HepG2 (cell line): Measurements from ENCODE around the gene FGF21. TPM values are rescaled to one million over a fixed set of nuclear protein-coding genes. Genes with fewer than 3 reads are reported as not detected.
A peak's percentile ranks its signal among the peaks of the same experiment; 100 is the strongest.

ENCODE experiments used
- ATAC-seq: fragments of 200-7000 bp; cut with Tn5 transposase; 3 replicates; pipeline ENCODE4 v1.9.1; 2020; ENCODE audit warnings: mild to moderate bottlenecking, moderate library complexity
- BruUV-seq: library from RNA; stranded (reverse); fragments of 400-500 nt; replicated peaks from 2 replicates; lab custom pipeline; 2021; lab: Mats Ljungman, UMichigan
- CTCF ChIA-PET: fragments of 300-600 bp; formaldehyde crosslinking; extraction: SDS; loops from one replicate; lab custom pipeline; 2021; ENCODE audit warnings: low total read pairs, inconsistent platforms, low intra/inter-chr PET ratio; lab: Yijun Ruan, JAX
- POLR2A ChIA-PET: fragments of 350-600 bp; sonication (Branson Sonifier 250); formaldehyde crosslinking; loops from one replicate; lab custom pipeline; 2020; ENCODE audit warnings: antibody characterized with exemption, inconsistent platforms; lab: Yijun Ruan, JAX
- DNase-seq: peaks from one replicate; pipeline ENCODE4 v3.0.0-alpha.2; 2015; ENCODE audit warnings: low spot score
- FAIRE-seq: peaks from 3 replicates; lab custom pipeline; 2011; peaks lifted over from hg19 to GRCh38; lab: Jason Lieb, UNC
- H2AFZ ChIP-seq: one replicate; pipeline ENCODE4 v1.6.1; 2011; ENCODE audit warnings: low read length, inconsistent platforms
- H3K27ac ChIP-seq: fragments of 300-600 bp; 3 replicates; pipeline ENCODE4 v1.8.0; 2011; ENCODE audit warnings: mixed run types, mild to moderate bottlenecking, mixed read lengths, low read length, inconsistent platforms; ENCODE audit not compliant: insufficient read depth; ENCODE audit errors: extremely low read length
- H3K27me3 ChIP-seq, 2 experiments: fragments of 200-600 bp in 1 of 2; 2 replicates in 1 of 2; 3 replicates in 1 of 2; pipeline versions ENCODE4 v1.6.0 to v1.8.0; 2011; ENCODE audit warnings: low read length in 2 of 2, mild to moderate bottlenecking in 2 of 2, moderate library complexity in 2 of 2, inconsistent platforms in 1 of 2; ENCODE audit not compliant: insufficient read depth in 2 of 2, control insufficient read depth in 1 of 2
- H3K36me3 ChIP-seq, 2 experiments: fragments of 200-600 bp in 1 of 2; replicated peaks in 1 of 2; 2 replicates in 1 of 2; 3 replicates in 1 of 2; pipeline versions ENCODE4 v1.5.1 to v1.8.0; 2011; ENCODE audit warnings: low read length in 2 of 2, inconsistent platforms in 1 of 2; ENCODE audit not compliant: insufficient read depth in 2 of 2, control insufficient read depth in 1 of 2
- H3K4me1 ChIP-seq: 2 replicates; pipeline ENCODE4 v1.5.1; 2012; ENCODE audit warnings: low read length, inconsistent platforms; ENCODE audit not compliant: insufficient read depth
- H3K4me2 ChIP-seq: 2 replicates; pipeline ENCODE4 v1.6.0; 2011; ENCODE audit warnings: low read depth, low read length, inconsistent platforms
- H3K4me3 ChIP-seq, 3 experiments: fragments of 200-600 bp in 1 of 3; sonication (generic), shearing (Covaris generic) in 1 of 3; replicated peaks in 1 of 3; 2 replicates each; pipeline ENCODE4 v1.5.1; 2011 to 2016; ENCODE audit warnings: low read length in 3 of 3, inconsistent platforms in 2 of 3, low read depth in 2 of 3, mild to moderate bottlenecking in 2 of 3, control low read depth in 1 of 3, mixed read lengths in 1 of 3; ENCODE audit not compliant: insufficient read depth in 1 of 3
- H3K79me2 ChIP-seq: one replicate; pipeline ENCODE4 v1.6.1; 2011; ENCODE audit warnings: low read length, inconsistent platforms; ENCODE audit not compliant: insufficient read depth
- H3K9ac ChIP-seq: 2 replicates; pipeline ENCODE4 v1.6.0; 2011; ENCODE audit warnings: mild to moderate bottlenecking, low read depth, low read length, inconsistent platforms; ENCODE audit not compliant: insufficient read depth
- H3K9me3 ChIP-seq: 2 replicates; pipeline ENCODE4 v1.5.1; 2012; ENCODE audit warnings: mild to moderate bottlenecking, low read length
- H4K20me1 ChIP-seq: 2 replicates; pipeline ENCODE4 v1.6.0; 2011; ENCODE audit warnings: inconsistent platforms, mild to moderate bottlenecking, low read length, moderate library complexity; ENCODE audit not compliant: insufficient read depth
- BCLAF1 ChIP-seq: fragments of 450-650 bp; IDR thresholded peaks from 2 replicates; pipeline ENCODE4 v1.6.1; 2017; ENCODE audit warnings: mild to moderate bottlenecking
- CCAR2 ChIP-seq: fragments of 200-400 bp; formaldehyde crosslinking; optimal IDR thresholded peaks from 2 replicates; pipeline ENCODE3; 2018; ENCODE audit warnings: low read depth, mild to moderate bottlenecking, low read length, moderate library complexity
- ELF1 ChIP-seq: sonication (generic); formaldehyde crosslinking; IDR thresholded peaks from 2 replicates; pipeline ENCODE4 v1.4.0; 2020; ENCODE audit warnings: missing genetic modification reagents
- EP300 ChIP-seq, 3 experiments: sonication (generic) in 1 of 3; formaldehyde crosslinking in 1 of 3; IDR thresholded peaks; 2 replicates each; pipeline versions ENCODE4 v1.5.1 to v1.6.1; 2011 to 2020; ENCODE audit warnings: low read depth in 2 of 3, low read length in 2 of 3, borderline replicate concordance in 1 of 3, improper control_type of control experiment in 1 of 3, mild to moderate bottlenecking in 1 of 3, missing genetic modification reagents in 1 of 3, moderate library complexity in 1 of 3
- HOXA3 ChIP-seq: sonication (generic); formaldehyde crosslinking; IDR thresholded peaks from 2 replicates; pipeline ENCODE4 v1.5.0; 2020; ENCODE audit warnings: missing genetic modification reagents
- ISL2 ChIP-seq: sonication (generic); formaldehyde crosslinking; IDR thresholded peaks from 2 replicates; pipeline ENCODE4 v1.5.0; 2020; ENCODE audit warnings: missing genetic modification reagents
- KAT8 ChIP-seq: IDR thresholded peaks from 2 replicates; pipeline ENCODE4 v1.6.1; 2016; ENCODE audit warnings: missing genetic modification reagents, missing compliant biosample characterization
- PLSCR1 ChIP-seq: sonication (generic); formaldehyde crosslinking; IDR thresholded peaks from 2 replicates; pipeline ENCODE4 v1.5.0; 2020; ENCODE audit warnings: missing genetic modification reagents, mild to moderate bottlenecking, borderline replicate concordance
- SNAPC5 ChIP-seq: sonication (generic); formaldehyde crosslinking; IDR thresholded peaks from 2 replicates; pipeline ENCODE4 v1.8.1; 2023; ENCODE audit warnings: mild to moderate bottlenecking, missing genetic modification reagents, borderline replicate concordance
- SP5 ChIP-seq: IDR thresholded peaks from 2 replicates; pipeline ENCODE4 v1.6.1; 2016; ENCODE audit warnings: low read depth, borderline replicate concordance
- THYN1 ChIP-seq: sonication (generic); formaldehyde crosslinking; IDR thresholded peaks from 2 replicates; pipeline ENCODE4 v1.8.1; 2023; ENCODE audit warnings: low read depth, mild to moderate bottlenecking, moderate library complexity, missing genetic modification reagents, borderline replicate concordance
- XBP1 ChIP-seq: sonication (generic); formaldehyde crosslinking; IDR thresholded peaks from 2 replicates; pipeline ENCODE4 v1.5.0; 2020; ENCODE audit warnings: missing genetic modification reagents
- ZFY ChIP-seq: sonication (generic); formaldehyde crosslinking; IDR thresholded peaks from 2 replicates; pipeline ENCODE4 v1.4.0; 2020; ENCODE audit warnings: missing genetic modification reagents
- ZNF460 ChIP-seq: sonication (generic); formaldehyde crosslinking; IDR thresholded peaks from 2 replicates; pipeline ENCODE4 v1.5.1; 2020; ENCODE audit warnings: missing genetic modification reagents, mild to moderate bottlenecking, borderline replicate concordance
- WGBS: methylation state at CpG from one replicate; pipeline ENCODE4 v1.1.6; 2017; ENCODE audit warnings: low lambda C conversion rate; 5-methylcytosine and 5-hydroxymethylcytosine counted together
- in situ Hi-C: cut with HindIII; loops from 2 replicates; pipeline ENCODE4 v1.10.0; 2017; ENCODE audit warnings: low pct_unique_long_range_greater_than_20kb; ENCODE audit not compliant: extremely low pct_ligation_motif_present
- intact Hi-C: fragments of 100-400 bp; cut with micrococcal nuclease; formaldehyde crosslinking; loops from one replicate; pipeline ENCODE4 v1.10.0; 2022; ENCODE audit not compliant: unreplicated experiment
- polyA plus RNA-seq, 8 experiments: library from polyadenylated mRNA; depleted of rRNA in 3 of 8; stranded (reverse) in 7 of 8; unstranded in 1 of 8; fragments of >200 nt; fragmentation: Illumina TruSeq in 4 of 8; extraction: Trizol in 4 of 8; gene quantifications; 2 replicates each; pipeline versions ENCODE4 v1.2.1 to v1.2.3, GENCODE V29; 2011 to 2016; ENCODE audit warnings: low read depth in 4 of 8, missing spikeins in 1 of 8, mixed read lengths in 1 of 8; ENCODE audit not compliant: insufficient read depth in 1 of 8
- total RNA-seq, 5 experiments: library from RNA; depleted of rRNA; stranded (reverse); fragments of >200 nt; fragmentation: Illumina TruSeq; extraction: Trizol; gene quantifications; 2 replicates each; pipeline ENCODE4 v1.2.3, GENCODE V29; 2016; ENCODE audit warnings: low read depth in 1 of 5

FGF21 gene
- total and polyA plus RNA-seq, 2 of the 13 experiments (the other 11 are each of a cell fraction or from before 2014, with no cell fraction given) = 0.17 TPM; not detected in 1

GRCh38 chr19:48757741-48758144 lies 2.4 kb downstream of the FGF21 start (continued):
- peak in 1 of 2 experiments; percentile 41; a peak in 1 of 4 replicates for TF ChIP-seq EP300 (IDR thresholded peaks at IDR 0.05; ENCODE audit: low read depth in 2 of 2, low read length in 2 of 2)
- no peak; the same call in 1 of the 2 replicates for TF ChIP-seq EP300 (CRISPR knock-in tag; IDR thresholded peaks at IDR 0.05; ENCODE audit: borderline replicate concordance)
- peak; percentile 61; the same call in 1 of the 2 replicates for TF ChIP-seq KAT8 (CRISPR knock-in tag)

GRCh38 chr19:48760504-48761205 lies 5.3 kb downstream of the FGF21 start:
- POLR2A ChIA-PET = interaction anchor here (0.6 to 3.8 kb wide), 9 partner anchors 9 to 879 kb away, joined by 3 to 30 read pairs (median 3); partner anchors contain the start of genes GYS1, IZUMO1, PPP1R15A and RRAS
- no TSS peak for BruUV-seq
- TF ChIP-seq CCAR2 (no peak), SNAPC5 (CRISPR knock-in tag) (no peak), THYN1 (CRISPR knock-in tag) (no peak), ZFY (CRISPR knock-in tag) (no peak), ELF1 (CRISPR knock-in tag) (peak; percentile 78), ISL2 (no peak), PLSCR1 (no peak), SP5 (CRISPR knock-in tag) (no peak), HOXA3 (CRISPR knock-in tag) (no peak), BCLAF1 (no peak), ZNF460 (CRISPR knock-in tag) (no peak), XBP1 (CRISPR knock-in tag) (no peak)

More at GRCh38 chr19:48760504-48761205, 5.3 kb downstream of the FGF21 start:
- H3K36me3 ChIP-seq = no peaks in the 10 kb centered on the region
- FAIRE-seq (no peak), DNase-seq (peak; percentile 48), ATAC-seq (peak; percentile 25; the same call in 2 of the 3 replicates)
- H3K27ac ChIP-seq = no peak overlapping the region
- H3K27me3 ChIP-seq = no peaks in the 10 kb centered on the region
- peak overlapping the region; percentile 50 for H3K4me2 ChIP-seq
- 0 out of 6 replicates have a peak overlapping the region, but pooled peaks of 1 of the 3 experiments have one; percentile 25 for H3K4me3 ChIP-seq
- H3K4me1 ChIP-seq = peaks cover 65% of the 10 kb centered on the region
- CTCF ChIA-PET = no interaction called here
- in situ Hi-C loops = no loop called here
- no peak overlapping the region for H3K9ac ChIP-seq
- intact Hi-C loops = no loop called here
- no peaks in the 10 kb centered on the region for H3K79me2 ChIP-seq
- peak overlapping the region; percentile 59 for H2AFZ ChIP-seq
- WGBS = 55% methylated on average over 16 of the region's 16 CpGs
- no peaks in the 10 kb centered on the region for H3K9me3 ChIP-seq
- no peaks in the 10 kb centered on the region for H4K20me1 ChIP-seq
